CD4-positive, alpha-beta T cell treated with Interleukin-12 subunit alpha and Interleukin-12 subunit beta, for 1 hour (primary cell): ENCODE data around the gene SIM2.

ENCODE experiments used
- DNase-seq: peaks from one replicate; pipeline ENCODE4 v3.0.0-alpha.2; 2020

The SIM2 gene

DNA sequence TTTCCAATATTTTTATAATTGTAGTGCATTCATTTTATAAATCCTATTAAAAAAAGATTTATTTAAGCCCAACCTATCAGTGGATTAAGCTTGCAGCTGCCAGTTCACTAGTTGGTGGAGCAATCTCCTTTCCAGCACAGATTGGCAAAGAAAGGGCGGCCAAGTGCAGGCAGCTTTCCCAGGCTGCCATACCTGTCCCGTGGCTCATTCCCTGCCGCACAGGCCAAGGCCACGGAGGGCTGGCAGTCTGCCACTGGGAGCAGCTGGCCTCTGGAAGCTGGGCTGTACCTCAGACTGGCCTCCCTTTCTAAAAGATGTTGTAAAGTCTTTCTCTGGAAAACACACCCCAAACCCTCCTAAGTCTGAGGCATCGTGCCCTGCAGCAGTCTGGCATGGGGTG is 74.2 kb downstream of the SIM2 start:
- no peak for DNase-seq

DNA sequence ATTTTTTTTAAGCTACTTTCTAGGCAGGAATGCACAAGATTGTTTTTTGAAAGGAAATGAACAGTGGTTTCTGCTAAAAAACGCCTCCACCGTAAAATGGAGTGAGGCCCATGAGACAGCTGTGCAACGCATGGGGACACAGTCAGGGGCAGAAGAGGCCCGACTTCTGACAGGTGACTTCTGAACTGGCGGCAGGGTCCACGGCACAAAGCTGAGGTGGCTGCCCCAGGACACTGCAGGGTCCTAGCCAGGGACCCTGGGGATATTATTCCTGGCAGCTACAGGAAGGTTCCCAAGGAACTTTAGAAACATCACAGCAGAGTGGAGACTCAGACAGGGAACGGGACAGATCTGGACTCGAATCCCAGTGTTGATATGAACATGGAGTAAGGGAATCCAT is 75.1 kb downstream of the SIM2 start:
- DNase-seq = no peak

DNA sequence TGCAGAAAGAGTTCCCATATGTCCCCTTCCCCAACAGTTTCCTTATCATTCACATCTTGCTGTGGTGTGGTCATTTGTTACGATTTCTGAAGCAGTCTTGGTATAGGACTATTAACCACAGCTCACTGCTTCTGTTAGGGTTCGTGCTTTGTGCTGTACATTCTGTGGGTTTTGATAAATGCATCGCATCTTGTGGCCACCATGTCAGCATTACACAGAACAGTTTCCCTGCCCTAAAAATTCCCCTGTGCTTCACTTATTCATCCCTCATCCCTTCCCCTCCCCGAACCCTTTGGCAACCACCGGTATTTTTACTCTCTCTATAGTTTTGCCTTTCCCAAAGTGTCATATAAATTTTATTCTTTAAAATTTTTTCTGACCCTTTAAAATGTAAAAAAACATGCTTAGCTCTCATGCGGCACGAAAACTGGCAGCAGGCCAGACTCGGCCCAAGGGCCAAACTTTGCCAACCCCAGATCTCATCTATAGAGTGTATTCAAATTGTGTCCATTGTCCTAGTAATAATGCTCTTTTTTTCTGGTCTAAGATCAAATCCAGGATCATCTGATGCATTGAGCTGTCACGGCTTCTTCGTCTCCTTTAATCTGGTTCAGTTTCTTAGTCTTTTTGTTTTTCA is 78.2 kb downstream of the SIM2 start:
- no peak for DNase-seq

DNA sequence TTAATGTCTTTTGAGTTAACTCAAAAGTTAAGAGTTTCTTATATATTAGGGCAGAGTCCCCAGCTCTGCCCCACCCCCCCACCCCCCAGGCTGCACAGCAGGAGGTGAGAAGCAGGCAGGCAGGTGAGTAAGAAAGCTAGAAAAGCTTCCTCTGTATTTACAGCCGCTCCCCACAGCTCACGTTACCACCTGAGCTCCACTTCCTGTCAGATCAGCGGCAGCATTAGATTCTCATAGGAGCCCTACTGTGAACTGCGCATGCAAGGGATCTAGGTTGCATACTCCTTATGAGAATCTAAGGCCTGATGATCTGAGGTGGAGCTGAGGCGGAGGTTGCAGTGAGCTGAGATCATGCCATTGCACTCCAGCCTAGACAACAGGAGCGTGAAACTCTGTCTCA is 81.9 kb downstream of the SIM2 start:
- no peak for DNase-seq

DNA sequence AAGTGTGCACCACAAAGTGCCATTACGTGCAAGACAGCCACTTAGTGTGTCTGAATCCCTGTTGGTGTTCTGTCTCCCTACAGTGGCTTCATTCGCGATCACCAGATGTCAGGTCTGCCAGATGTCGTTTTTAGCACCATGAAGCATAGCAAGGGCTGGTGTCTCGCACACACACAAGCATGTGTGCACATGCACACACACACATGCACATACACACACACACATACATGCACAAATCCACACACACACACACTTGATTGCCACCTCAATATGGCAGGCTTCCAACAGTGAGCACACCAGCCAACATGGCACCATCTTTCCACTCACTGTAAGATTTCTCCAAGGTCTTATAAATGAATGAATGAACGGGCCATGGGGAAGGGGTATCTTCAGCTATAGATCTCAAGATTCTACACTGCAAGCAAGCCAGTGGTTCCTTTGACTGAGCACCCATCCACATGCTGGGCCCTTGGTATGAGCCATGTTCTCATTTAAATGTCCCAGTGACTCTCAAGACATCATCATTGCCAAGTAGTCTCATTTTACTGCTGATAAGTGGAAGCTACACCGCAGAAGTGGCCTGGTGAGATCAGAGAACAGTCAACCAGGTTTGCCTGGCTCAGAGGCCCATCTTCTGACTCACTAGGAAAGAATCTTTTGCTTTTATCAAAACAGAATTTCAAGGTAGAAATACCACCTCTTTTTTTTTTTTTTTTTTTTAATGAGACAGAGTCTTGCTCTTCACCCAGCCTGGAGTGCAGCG is 84.9 kb downstream of the SIM2 start:
- DNase-seq = no peak

DNA sequence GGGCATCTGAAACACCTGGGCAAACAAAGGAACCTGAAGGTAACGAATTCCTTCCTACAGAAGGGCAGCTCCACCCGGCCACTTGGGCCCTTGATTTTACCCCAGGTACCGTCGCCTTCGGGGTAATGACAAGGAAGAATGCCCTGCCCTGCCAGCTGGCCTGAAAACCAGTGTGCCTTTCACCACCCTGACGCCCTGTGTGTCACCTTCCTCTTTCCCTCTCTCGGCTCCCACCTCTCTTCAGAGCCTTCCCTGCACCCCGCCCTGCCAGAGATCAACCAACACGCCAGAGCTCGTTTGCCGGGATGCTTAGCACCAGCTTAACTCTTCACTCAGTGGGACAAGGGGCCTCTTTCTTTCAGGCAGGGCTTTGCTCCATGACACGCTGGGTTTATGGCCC is 86.0 kb downstream of the SIM2 start:
- no peak for DNase-seq

DNA sequence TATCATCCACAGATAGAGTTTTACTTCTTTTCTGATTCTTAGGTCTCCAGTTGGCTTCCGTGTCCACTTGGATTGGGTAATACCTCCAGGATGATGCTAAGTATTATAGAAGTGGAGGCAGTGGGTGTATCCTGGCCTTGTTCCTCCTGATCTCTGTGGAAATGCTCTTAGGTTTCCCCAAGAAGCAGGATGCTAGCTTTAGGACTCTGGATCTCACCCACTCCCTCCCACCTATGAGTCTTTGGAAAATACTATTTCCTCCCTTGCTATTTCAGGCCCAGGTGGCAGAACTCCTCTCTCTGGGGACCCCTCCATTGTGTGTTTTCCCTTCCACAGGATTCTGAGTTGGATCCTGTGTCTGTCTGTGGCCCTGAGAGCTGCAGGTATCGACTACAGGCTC is 86.7 kb downstream of the SIM2 start:
- no peak for DNase-seq

DNA sequence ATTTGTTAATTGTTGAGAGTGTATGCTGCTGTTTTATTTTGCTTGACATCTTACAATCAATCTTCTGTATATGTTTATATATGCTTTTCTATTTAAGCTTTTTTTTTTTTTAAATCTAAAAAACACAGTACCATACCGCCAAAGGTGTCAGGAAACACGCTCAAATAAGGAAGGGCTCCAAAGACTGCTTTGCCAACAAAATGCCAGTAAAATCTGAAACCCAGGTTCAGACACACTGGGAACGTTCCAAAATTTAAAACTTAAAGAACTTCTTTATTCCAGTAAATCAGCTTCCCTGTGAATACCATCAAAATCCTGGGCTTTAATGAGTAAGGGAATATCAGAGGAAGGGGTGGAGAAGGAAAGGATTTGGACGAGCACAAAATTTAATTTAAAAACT is 87.3 kb downstream of the SIM2 start:
- no peak for DNase-seq

DNA sequence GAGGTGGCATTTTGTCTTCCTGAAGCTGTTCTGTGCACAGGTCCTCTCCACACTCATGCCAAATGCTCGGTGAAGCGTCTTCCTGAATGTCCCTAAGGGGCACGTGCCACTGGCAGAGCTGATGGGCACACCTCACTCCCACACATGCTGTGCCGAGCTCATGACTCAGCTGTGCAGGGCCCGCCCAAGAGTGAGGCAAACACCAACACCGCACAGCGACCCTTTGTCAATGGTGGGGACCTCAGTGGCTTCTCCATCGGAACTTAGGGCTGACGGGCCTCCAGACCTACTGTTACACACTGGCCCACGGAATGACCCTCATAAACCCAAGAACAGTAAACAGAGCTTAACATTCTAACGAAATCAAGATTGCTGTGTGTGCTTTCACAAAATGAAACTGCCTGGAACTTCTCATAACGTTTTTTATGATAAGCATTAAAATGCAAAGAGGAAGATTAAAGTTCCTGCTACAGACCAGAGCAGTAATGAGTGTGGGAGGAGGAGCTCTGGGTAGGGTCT is 89.3 kb downstream of the SIM2 start:
- no peak for DNase-seq

DNA sequence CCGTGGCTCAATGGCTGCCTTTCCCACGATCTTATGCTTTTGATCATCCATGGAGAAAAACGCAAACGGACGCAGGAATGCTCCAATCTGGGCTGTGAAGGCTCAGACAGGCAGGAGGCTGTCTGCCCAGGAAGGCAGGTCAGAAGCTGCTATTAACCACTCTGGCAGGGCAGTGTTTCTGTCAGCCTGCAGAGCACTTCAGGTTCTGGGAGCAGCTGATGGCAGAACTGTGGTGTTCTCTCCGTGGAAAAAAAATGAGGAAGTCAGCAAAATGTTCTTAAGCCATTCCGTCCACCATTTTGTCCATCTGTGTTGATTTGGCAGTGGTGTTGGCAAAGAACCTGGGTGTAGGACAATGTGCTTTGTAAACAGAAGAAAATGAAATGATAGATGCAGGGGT is 91.7 kb downstream of the SIM2 start:
- DNase-seq = no peak

DNA sequence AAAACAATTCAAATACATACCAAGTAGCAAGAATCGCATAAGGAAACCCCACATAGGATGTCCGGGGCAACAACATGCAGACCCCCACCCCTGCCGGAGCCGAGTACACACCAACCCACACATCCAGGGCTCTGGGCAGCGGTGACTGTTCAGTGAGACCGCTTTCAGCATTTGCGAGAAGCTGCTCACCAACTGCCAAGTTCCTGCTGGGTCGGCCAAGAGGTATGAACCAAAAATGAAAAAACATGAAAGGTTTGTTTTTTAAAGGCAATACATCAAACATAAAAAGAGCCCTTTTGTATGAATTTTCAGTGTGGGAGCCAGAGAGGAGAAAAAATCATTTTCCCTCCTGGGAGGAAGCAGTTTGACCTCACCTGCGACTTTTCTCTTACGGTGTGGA is 92.3 kb downstream of the SIM2 start:
- DNase-seq = no peak

DNA sequence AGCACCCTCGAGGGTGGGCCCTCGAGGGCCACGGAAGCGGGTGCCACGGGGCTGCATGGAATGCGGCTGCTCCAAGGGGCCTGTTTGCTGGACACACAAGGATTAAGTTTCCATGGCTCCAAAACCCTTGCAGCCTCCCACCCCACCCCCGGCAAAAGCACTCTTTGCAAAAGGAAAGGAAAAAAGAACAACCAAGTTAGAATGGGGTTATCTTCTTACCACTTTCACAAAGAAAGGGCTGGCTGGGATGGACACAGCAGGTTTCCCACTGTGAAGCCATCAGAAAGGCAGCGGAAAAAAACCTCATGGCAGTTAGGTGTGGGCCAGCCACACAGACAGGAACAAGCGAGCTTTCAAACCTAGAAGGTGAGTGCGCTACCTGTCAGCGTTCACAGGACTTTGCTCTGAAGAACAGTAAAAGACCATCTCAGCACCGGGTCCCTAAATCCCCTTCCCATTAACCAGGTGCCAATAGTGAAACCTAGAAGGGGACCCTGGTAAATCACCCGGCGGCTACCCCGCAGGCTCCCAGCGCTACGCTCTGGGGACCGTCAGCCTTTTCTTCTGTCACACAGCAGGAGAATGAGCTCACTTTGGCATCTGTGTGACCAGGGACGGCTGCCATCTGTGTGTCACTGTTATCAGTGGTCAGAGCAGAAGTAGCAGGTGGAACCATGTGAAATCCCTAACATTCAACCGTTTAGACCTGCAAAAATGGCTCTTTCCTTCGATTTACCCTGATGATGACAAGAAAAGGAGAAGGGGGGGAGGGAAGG is 93.0 kb downstream of the SIM2 start:
- DNase-seq = no peak

DNA sequence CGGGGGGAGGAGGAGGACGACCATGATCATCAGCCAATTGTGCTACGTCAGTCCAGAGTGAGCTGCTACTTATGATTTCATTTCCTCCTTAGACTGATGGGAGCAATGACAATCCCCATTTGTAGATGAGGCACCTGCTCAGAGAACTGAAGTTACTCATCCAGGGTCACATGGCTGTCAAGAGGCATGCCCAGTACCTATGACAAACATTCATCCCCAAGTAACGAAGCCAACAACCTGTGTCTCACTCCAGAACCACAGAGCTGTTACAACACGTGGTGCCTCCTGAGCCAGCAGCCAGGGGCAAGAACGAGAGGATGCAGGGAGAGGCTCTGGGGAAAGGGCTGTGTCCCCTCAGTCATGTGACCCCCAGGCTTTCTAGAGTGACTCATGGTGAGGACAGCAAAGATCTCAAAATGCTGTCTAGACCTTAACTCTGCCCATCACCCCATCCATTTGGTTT is 93.6 kb downstream of the SIM2 start:
- DNase-seq = no peak

DNA sequence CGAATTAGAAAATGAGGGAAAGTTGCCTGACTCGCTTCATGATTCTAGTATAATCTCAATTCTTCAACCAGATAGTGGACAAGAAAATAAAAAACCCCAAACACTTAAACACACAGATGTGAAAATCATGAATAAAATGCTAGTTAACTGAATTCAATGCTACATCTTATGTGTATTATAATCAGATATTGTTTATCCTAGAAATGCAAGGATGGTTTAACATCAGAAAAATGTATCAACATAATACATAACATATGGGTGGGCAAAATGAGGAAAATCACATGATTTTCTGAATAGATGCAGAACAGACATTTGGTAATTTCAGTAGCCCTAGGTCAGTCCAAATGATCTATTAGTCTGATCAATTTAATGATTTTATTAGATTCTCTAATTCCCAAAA is 97.2 kb downstream of the SIM2 start:
- DNase-seq = no peak

DNA sequence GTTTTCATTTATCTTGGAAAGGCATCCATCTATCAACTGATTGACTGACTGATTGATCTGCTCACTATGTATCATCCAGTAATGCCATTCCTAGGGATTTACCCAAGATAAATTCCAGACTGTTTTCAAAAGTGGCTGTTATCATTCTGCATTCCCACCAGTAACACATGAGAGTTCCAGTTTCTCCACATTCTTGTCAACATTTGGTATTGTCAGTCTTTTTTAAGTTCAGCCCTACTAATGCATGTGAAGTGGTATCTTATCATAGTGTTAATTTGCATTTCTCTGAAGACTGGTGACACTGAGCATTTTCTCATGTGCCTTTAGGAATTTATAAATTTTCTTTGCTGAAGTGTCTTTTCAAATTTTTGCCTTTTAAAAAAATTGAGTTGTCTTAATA is 99.6 kb downstream of the SIM2 start:
- no peak for DNase-seq
